ENCODE measurements around the gene SERINC5.

Gene SERINC5

DNA sequence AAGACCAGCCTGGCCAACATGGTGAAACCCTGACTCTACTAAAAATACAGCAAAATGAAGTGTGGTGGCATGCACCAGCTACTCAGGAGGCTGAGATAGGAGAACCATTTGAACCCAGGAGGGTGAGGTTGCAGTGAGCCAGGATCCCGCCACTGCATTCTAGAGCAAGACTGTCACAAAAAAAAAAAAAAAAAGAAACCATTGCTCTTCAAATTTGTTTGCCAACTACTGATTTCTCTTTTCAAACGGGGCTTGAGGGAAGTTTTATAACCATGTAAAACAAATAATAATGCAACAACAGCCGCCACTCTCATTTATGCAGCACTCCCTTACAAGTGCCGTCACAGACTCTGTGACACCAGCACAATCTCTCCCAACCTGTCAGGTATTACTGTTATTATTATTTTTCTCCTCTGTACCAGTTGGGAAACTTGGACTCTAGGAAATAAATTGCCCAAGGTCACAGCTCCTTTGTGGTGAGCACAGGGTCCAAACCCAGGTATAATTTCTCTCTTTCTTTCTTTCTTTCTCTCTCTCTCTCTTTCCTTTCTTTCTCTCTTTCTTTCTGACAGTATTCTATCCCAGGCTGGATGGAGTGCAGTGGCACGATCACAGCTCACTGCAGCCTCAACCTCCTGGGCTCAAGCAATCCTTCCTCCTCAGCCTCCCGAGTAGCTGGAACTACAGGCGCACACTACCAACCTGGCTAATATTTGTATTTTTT lies 25.4 kb downstream of the SERINC5 start:
- in situ Hi-C loops (cut with MboI; ENCODE audit: low sequenced_read_pairs), result no loop called here

DNA sequence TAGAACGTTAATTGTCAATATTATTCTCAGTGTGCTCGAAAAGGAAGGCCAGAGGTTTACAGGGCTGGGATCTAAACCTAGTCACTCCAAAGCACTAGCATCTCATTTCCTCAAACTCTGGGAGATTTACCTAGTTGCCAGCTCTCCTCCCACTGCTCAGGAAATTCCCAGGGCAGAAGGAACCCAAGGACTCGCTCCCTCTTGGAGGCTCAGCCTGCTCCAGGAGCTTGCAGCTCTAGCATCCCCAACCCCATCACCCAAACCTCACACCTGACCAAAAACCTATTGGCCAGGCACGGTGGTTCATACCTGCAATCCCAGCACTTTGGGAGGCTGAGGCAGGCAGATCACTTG lies 26.0 kb downstream of the SERINC5 start:
- in situ Hi-C loops (cut with MboI; ENCODE audit: low sequenced_read_pairs), result no loop called here

GRCh38 chr5:80227979-80228596 lies 27.8 kb downstream of the SERINC5 start:
- in situ Hi-C loops (cut with MboI; ENCODE audit: low sequenced_read_pairs), result no loop called here

DNA sequence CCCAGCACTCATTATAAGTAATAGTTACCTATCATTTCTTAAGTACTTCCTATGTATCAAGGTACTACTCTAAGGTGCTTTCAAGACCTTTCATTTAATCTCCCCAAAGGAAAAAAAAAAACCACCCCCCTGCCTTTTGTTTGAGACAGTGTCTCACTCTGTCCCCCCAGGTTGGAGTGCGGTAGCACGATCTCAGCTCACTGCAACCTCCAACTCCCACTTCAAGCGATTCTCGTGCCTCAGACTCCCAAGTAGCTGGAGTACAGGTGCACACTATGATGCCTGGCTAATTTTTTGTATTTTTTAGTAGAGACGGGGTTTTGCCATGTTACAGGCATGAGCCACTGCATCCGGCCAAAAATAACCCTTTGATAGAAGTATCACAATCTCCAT lies 29.9 kb downstream of the SERINC5 start:
- in situ Hi-C loops (cut with MboI; ENCODE audit: low sequenced_read_pairs), result no loop called here

- in situ Hi-C loops (cut with MboI; ENCODE audit: low sequenced_read_pairs), result no loop called here
These were observed 30.5 kb downstream of the SERINC5 start for GRCh38 chr5:80225189-80225933.

DNA sequence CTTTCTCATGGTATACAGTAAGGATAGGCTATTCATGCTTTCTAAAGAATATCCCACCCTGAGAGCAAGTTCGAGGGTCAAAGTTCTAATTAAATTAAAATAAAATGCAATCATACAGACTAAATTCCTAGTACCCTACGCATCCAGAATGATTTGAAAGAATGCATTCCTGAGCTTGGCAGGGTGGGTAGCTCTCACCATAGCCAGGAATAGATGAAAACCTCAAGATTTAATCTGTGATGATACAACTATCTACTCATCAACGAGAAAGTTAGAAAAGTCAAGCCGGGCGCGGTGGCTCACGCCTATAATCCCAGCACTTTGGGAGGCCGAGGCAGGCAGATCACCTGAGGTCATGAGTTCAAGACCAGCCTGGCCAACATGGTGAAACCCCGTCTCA lies 32.3 kb downstream of the SERINC5 start:
- in situ Hi-C loops (cut with MboI; ENCODE audit: low sequenced_read_pairs), result no loop called here

DNA sequence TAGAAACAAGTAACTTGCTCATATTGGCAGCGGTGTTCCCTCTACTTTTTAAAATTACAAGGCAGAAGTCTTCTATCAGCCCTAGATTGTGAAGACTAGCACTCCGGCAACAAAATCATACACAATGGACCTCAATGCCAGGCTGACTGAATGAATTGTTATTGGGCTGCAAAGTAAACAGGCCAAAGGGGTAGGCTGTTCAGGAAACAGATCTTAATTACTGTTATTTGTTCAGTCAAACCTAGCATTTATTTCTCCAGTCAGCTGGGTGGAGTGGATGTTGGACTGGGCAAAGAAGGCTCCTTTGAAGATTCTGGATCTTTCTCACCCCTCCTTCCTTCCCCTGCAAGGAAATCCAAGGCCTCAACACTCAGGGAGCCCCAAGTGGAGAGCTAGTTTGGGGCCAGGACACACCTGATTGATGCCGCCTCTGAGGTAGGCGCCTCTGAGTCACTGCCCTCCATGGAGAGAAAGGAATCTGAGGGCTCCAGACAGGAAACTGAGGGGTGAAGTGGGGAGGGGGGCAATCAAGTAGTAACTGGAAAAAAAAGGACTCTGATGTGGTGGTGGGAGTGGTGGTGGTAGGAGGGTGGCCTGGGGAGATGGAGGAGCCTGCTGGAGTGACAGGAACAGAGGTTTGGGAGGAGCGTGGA lies 35.5 kb downstream of the SERINC5 start:
- in situ Hi-C loops (cut with MboI; ENCODE audit: low sequenced_read_pairs), result no loop called here

DNA sequence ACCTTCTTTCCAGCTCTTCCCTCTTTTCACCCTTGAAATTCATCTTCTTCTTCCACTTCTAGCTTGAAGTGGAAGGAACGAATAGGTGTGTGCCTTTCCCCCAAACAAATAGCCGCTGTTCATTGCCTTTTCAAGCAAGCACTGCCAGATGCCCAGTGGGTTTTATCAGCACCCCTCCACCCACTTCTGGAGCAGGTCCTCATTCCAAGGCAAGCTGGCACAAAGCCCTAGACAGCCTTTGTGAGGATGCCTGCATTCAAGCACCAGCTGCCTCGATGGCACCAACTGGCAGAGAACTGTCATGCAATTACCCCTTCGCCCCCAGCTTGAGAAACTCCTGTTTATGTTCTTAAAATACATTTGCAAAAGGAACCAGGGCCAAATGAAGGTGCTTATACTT lies 36.5 kb downstream of the SERINC5 start:
- in situ Hi-C loops (cut with MboI; ENCODE audit: low sequenced_read_pairs), result no loop called here

- in situ Hi-C loops (cut with MboI; ENCODE audit: low sequenced_read_pairs), result no loop called here
These were observed 38.2 kb downstream of the SERINC5 start for GRCh38 chr5:80217667-80218066.

DNA sequence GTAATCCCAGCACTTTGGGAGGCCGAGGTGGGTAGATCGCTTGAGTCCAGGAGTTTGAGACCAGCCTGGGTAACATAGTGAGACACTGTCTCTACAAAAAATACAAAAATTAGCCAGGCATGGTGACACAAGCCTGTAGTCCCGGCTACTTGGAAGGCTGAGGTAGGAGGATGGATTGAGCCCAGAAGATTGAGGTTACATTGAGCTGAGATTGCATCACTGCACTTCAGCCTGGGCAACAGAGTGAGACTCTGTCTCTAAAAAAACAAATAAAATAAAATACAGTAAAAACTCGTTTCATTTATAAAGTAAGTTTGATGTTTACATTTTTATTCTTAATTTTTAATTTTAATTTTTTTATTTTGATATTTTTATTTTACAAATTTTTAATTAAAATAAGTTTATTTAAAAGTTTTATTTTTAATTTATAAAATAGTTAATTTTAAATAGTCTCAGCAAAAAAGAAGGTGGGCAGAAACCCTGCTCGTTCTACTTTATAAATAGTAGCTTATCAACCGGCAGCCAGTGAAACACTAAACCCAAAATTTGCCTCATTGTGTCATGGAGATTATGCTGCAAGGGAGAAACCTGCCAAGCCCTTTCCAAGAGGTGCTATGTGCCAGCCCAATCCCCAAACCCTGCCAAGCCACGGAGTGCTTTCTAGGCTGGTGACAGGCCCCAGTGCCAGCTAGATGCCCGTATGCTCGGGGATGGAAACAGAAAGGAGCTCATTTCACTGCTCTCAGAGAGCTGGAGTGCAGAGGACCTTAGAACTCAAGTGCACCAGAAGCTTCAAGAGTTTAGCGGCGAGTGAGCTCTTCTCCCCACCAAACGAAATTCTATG lies 38.9 kb downstream of the SERINC5 start:
- in situ Hi-C loops (cut with MboI; ENCODE audit: low sequenced_read_pairs), result no loop called here

DNA sequence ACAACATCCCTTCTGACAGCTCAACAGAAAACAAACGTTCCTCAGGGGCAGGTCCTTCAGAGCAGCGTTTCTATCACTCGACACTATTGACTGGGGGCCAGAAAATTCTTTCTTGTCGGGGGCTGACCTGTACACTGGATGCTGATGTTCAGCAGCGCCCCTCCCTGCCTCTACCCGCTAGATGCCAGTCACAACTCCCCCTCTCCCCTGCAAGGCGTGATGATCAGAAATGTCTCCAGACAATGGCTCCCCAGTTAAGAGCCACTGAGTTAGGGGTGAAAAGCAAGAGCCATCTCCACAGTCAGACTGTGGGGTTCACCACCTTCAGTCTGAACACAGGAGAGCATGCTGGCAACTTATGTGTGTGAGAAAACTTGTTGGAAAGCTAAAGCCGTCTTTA lies 39.8 kb downstream of the SERINC5 start:
- in situ Hi-C loops (cut with MboI; ENCODE audit: low sequenced_read_pairs), result no loop called here

GRCh38 chr5:80215523-80215922 lies 40.3 kb downstream of the SERINC5 start:
- in situ Hi-C loops (cut with MboI; ENCODE audit: low sequenced_read_pairs), result no loop called here

- in situ Hi-C loops (cut with MboI; ENCODE audit: low sequenced_read_pairs), result no loop called here
These were observed 42.4 kb downstream of the SERINC5 start for GRCh38 chr5:80213466-80213865.

DNA sequence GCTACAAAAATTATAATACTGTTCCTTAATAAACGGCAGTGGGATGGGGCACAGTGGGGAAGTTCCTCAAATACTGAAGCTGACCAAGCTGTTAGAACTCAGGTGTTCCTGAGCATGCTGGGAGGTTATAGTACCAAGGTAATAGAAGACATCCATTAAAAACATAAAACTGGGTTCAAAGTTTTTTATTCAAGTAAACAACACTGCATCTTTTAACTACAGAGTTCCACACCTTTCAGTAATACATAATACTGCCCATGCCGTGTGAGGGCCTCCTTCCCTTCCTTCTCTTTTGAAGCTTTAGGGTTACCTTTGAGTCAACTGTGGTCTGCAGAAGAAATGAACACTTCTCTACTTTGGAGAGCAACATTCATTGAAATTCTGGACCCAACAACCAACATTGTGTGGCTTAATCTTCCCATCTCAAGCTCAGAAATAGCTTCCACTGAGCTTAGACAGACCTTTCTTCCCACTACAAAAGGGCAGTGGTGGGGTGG lies 43.6 kb downstream of the SERINC5 start:
- in situ Hi-C loops (cut with MboI; ENCODE audit: low sequenced_read_pairs), result no loop called here

- in situ Hi-C loops (cut with MboI; ENCODE audit: low sequenced_read_pairs), result no loop called here
These were observed 44.5 kb downstream of the SERINC5 start for GRCh38 chr5:80211327-80211726.

- in situ Hi-C loops (cut with MboI; ENCODE audit: low sequenced_read_pairs), result no loop called here
These were observed 45.8 kb downstream of the SERINC5 start for GRCh38 chr5:80210014-80210413.

- in situ Hi-C loops (cut with MboI; ENCODE audit: low sequenced_read_pairs), result no loop called here
These were observed 47.5 kb downstream of the SERINC5 start for GRCh38 chr5:80208381-80208780.

DNA sequence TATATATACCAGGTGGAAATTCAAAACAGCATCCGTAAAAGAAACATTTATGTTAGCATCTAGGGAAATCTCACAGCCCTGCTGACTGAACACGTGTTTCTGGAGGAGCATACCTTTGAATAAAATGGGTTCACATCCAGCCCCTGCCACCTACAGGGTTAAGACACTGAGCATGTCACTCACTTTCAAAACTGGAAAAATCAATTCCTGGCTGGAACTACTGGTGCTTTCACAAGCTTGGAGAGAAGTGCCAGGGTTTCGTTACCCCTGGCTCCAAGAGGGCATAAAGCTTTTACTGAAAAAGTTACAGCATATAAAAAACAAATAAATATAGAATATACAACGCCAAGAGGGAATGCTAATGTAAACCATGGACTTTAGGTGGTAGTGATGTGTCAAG lies 48.0 kb downstream of the SERINC5 start:
- in situ Hi-C loops (cut with MboI; ENCODE audit: low sequenced_read_pairs), result no loop called here

GRCh38 chr5:80206282-80206681 lies 49.6 kb downstream of the SERINC5 start:
- in situ Hi-C loops (cut with MboI; ENCODE audit: low sequenced_read_pairs), result no loop called here

GRCh38 chr5:80205846-80206245 lies 50.0 kb downstream of the SERINC5 start:
- in situ Hi-C loops (cut with MboI; ENCODE audit: low sequenced_read_pairs), result no loop called here

All from hTERT RPE-1 (cell line).